K562 (cell line): Measurements from ENCODE around the gene AFF2.

Experiments used
- GABPA ChIP-seq: fragments of 200-800 bp; sonication (Bioruptor generic); conservative IDR thresholded peaks from 2 replicates; pipeline ENCODE4 v1.6.1; 2016; ENCODE audit warnings: low read depth, missing genetic modification characterization, missing compliant biosample characterization
- GTF2F1 ChIP-seq: IDR thresholded peaks from 2 replicates; pipeline ENCODE4 v1.6.1; 2011; ENCODE audit warnings: low read depth, low read length, improper control_type of control experiment
- MAZ ChIP-seq, 2 experiments: fragments of 450-650 bp in 1 of 2; sonication (generic) in 1 of 2; formaldehyde crosslinking; IDR thresholded peaks in 1 of 2; conservative IDR thresholded peaks in 1 of 2; 2 replicates each; pipeline versions ENCODE4 v1.4.0 to v1.5.0; 2020; ENCODE audit warnings: mild to moderate bottlenecking in 1 of 2, missing genetic modification reagents in 1 of 2
- U2AF2 ChIP-seq: fragments of 200-400 bp; formaldehyde crosslinking; optimal IDR thresholded peaks from 2 replicates; pipeline ENCODE3; 2017; ENCODE audit warnings: low read depth, mild to moderate bottlenecking, low read length
- TF ChIP-seq, protein P1 (sequence below): fragments of 450-650 bp; formaldehyde crosslinking; IDR thresholded peaks from 2 replicates; pipeline ENCODE4 v1.4.0; 2022; ENCODE audit warnings: missing genetic modification characterization
- TF ChIP-seq, protein P2 (sequence below): sonication (generic); IDR thresholded peaks from 2 replicates; pipeline ENCODE4 v1.6.1; 2016

DNA sequence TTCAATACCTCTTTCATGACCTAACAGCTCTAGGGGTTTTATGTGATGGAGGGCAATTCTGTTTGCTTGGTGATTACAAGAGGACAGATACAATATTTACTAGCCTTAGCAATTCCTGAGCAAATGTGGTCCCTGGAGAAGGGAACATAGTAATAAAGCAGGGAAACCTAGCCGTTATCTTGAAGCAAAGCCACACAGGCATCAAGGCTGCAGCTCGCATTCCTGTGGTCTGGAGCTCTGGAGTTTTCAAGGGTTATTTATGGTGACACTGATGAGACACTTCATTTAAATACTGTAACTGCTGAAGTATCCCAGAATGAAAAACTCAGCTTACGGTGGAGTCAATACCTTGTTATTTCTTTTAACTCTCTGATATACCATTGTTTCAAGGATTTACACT lies 66.8 kb downstream of the AFF2 start:
- TF ChIP-seq GABPA (tag) (no peak), MAZ (CRISPR knock-in tag; conservative IDR thresholded peaks at IDR 0.05 in 1 of 2, IDR thresholded peaks at IDR 0.05 in 1 of 2) (no peak), U2AF2 (no peak), GTF2F1 (no peak)
- TF ChIP-seq, protein P1, sequence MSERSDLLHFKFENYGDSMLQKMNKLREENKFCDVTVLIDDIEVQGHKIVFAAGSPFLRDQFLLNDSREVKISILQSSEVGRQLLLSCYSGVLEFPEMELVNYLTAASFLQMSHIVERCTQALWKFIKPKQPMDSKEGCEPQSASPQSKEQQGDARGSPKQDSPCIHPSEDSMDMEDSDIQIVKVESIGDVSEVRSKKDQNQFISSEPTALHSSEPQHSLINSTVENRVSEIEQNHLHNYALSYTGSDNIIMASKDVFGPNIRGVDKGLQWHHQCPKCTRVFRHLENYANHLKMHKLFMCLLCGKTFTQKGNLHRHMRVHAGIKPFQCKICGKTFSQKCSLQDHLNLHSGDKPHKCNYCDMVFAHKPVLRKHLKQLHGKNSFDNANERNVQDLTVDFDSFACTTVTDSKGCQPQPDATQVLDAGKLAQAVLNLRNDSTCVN (CRISPR knock-in tag) = no peak
- TF ChIP-seq, protein P2, sequence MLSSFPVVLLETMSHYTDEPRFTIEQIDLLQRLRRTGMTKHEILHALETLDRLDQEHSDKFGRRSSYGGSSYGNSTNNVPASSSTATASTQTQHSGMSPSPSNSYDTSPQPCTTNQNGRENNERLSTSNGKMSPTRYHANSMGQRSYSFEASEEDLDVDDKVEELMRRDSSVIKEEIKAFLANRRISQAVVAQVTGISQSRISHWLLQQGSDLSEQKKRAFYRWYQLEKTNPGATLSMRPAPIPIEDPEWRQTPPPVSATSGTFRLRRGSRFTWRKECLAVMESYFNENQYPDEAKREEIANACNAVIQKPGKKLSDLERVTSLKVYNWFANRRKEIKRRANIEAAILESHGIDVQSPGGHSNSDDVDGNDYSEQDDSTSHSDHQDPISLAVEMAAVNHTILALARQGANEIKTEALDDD = no peak
